HEK293 (cell line): ENCODE results near the gene ERAS.
A peak's percentile ranks its signal among the peaks of the same experiment; 100 is the strongest.

ENCODE experiments used
- CTCF ChIA-PET: fragments of 350-600 bp; formaldehyde crosslinking; extraction: SDS; loops from one replicate; lab custom pipeline; 2021; ENCODE audit warnings: antibody characterized with exemption; lab: Yijun Ruan, JAX
- POLR2A ChIA-PET: fragments of 300-600 bp; formaldehyde crosslinking; extraction: SDS; loops from one replicate; lab custom pipeline; 2020; ENCODE audit warnings: antibody characterized with exemption, inconsistent platforms; lab: Yijun Ruan, JAX
- H3K27ac ChIP-seq: fragments of 200-500 bp; sonication (Bioruptor generic); 2 replicates; pipeline ENCODE4 v1.5.1; 2014; ENCODE audit warnings: low read depth, low read length, control low read depth, inconsistent platforms; ENCODE audit errors: extremely low read depth
- H3K36me3 ChIP-seq, 2 experiments: fragments of 200-500 bp in 1 of 2; sonication (Bioruptor generic) in 1 of 2; 1 replicate in 1 of 2; 2 replicates in 1 of 2; pipeline ENCODE4 v1.5.1; 2014 to 2017; ENCODE audit warnings: inconsistent platforms in 2 of 2, low read length in 2 of 2; ENCODE audit not compliant: control insufficient read depth in 2 of 2, insufficient read depth in 1 of 2
- H3K4me1 ChIP-seq: fragments of 200-500 bp; sonication (Bioruptor generic); 2 replicates; pipeline ENCODE4 v1.5.1; 2014; ENCODE audit warnings: mild to moderate bottlenecking, low read length, inconsistent platforms; ENCODE audit not compliant: control insufficient read depth, insufficient read depth
- H3K4me3 ChIP-seq: 2 replicates; pipeline ENCODE4 v1.5.1; 2011; ENCODE audit warnings: low read depth, mild to moderate bottlenecking, control low read depth, low read length, moderate library complexity
- H3K9me3 ChIP-seq: fragments of 200-500 bp; sonication (Bioruptor generic); 2 replicates; pipeline ENCODE4 v1.5.1; 2014; ENCODE audit warnings: low read depth, low read length, inconsistent platforms; ENCODE audit not compliant: control insufficient read depth, insufficient read depth
- EGR2 ChIP-seq: fragments of 450-650 bp; formaldehyde crosslinking; IDR thresholded peaks from 2 replicates; pipeline ENCODE4 v1.5.1; 2016; ENCODE audit warnings: low read depth, missing biosample characterization, missing genetic modification characterization
- ELK4 ChIP-seq: IDR thresholded peaks from 2 replicates; pipeline ENCODE4 v1.6.1; 2011; ENCODE audit warnings: mild to moderate bottlenecking, low read depth, low read length, borderline replicate concordance
- GLIS1 ChIP-seq: fragments of 450-650 bp; formaldehyde crosslinking; IDR thresholded peaks from 2 replicates; pipeline ENCODE4 v1.5.1; 2016; ENCODE audit warnings: missing biosample characterization, missing genetic modification characterization
- HOXC10 ChIP-seq: sonication (generic); formaldehyde crosslinking; IDR thresholded peaks from 2 replicates; pipeline ENCODE4 v1.8.1; 2023; ENCODE audit warnings: mild to moderate bottlenecking, missing genetic modification reagents
- HOXD13 ChIP-seq: sonication (generic); formaldehyde crosslinking; IDR thresholded peaks from 2 replicates; pipeline ENCODE4 v1.8.0; 2022; ENCODE audit warnings: missing genetic modification reagents, borderline replicate concordance
- KLF10 ChIP-seq: fragments of 450-650 bp; IDR thresholded peaks from 2 replicates; pipeline ENCODE4 v1.5.1; 2018; ENCODE audit warnings: missing biosample characterization, mild to moderate bottlenecking, missing genetic modification characterization
- KLF16 ChIP-seq: fragments of 450-650 bp; formaldehyde crosslinking; IDR thresholded peaks from 2 replicates; pipeline ENCODE4 v1.5.1; 2017; ENCODE audit warnings: missing biosample characterization, missing genetic modification characterization
- MZF1 ChIP-seq: fragments of 450-650 bp; formaldehyde crosslinking; IDR thresholded peaks from 2 replicates; pipeline ENCODE4 v1.5.1; 2017; ENCODE audit warnings: missing biosample characterization, missing genetic modification characterization, borderline replicate concordance
- SCRT2 ChIP-seq: fragments of 450-650 bp; formaldehyde crosslinking; IDR thresholded peaks from 2 replicates; pipeline ENCODE4 v1.5.1; 2016; ENCODE audit warnings: missing biosample characterization, missing genetic modification characterization
- YY2 ChIP-seq: fragments of 450-650 bp; formaldehyde crosslinking; IDR thresholded peaks from 2 replicates; pipeline ENCODE4 v1.5.1; 2016; ENCODE audit warnings: missing biosample characterization, missing genetic modification characterization
- ZBTB44 ChIP-seq: fragments of 450-650 bp; IDR thresholded peaks from 2 replicates; pipeline ENCODE4 v1.5.1; 2018; ENCODE audit warnings: missing biosample characterization, mild to moderate bottlenecking, missing genetic modification characterization
- ZFHX2 ChIP-seq: fragments of 450-650 bp; formaldehyde crosslinking; conservative IDR thresholded peaks from 2 replicates; pipeline ENCODE4 v1.5.1; 2016; ENCODE audit warnings: missing biosample characterization, missing genetic modification characterization
- ZFP69B ChIP-seq: fragments of 450-650 bp; formaldehyde crosslinking; IDR thresholded peaks from 2 replicates; pipeline ENCODE4 v1.5.1; 2016; ENCODE audit warnings: missing biosample characterization, missing genetic modification characterization
- ZNF239 ChIP-seq: fragments of 450-650 bp; formaldehyde crosslinking; IDR thresholded peaks from 2 replicates; pipeline ENCODE4 v1.5.1; 2016; ENCODE audit warnings: missing biosample characterization, missing genetic modification characterization
- ZNF266 ChIP-seq: fragments of 450-650 bp; formaldehyde crosslinking; IDR thresholded peaks from 2 replicates; pipeline ENCODE4 v1.5.1; 2016; ENCODE audit warnings: missing biosample characterization, missing genetic modification characterization, low read depth
- ZNF335 ChIP-seq: fragments of 450-650 bp; formaldehyde crosslinking; conservative IDR thresholded peaks from 2 replicates; pipeline ENCODE4 v1.5.1; 2016; ENCODE audit warnings: missing biosample characterization, missing genetic modification characterization
- ZNF624 ChIP-seq: fragments of 450-650 bp; formaldehyde crosslinking; IDR thresholded peaks from 2 replicates; pipeline ENCODE4 v1.5.1; 2017; ENCODE audit warnings: missing biosample characterization, missing genetic modification characterization
- ZNF629 ChIP-seq: fragments of 450-650 bp; formaldehyde crosslinking; IDR thresholded peaks from 2 replicates; pipeline ENCODE4 v1.5.1; 2017; ENCODE audit warnings: missing biosample characterization, missing genetic modification characterization
- ZNF645 ChIP-seq: fragments of 450-650 bp; formaldehyde crosslinking; IDR thresholded peaks from 2 replicates; pipeline ENCODE4; 2016; ENCODE audit warnings: missing biosample characterization, missing genetic modification characterization
- ZNF747 ChIP-seq: fragments of 450-650 bp; formaldehyde crosslinking; IDR thresholded peaks from 2 replicates; pipeline ENCODE4 v1.5.1; 2016; ENCODE audit warnings: missing biosample characterization, missing genetic modification characterization
- ZNF76 ChIP-seq: fragments of 450-650 bp; formaldehyde crosslinking; IDR thresholded peaks from 2 replicates; pipeline ENCODE4; 2016; ENCODE audit warnings: low read depth, missing biosample characterization, missing genetic modification characterization, borderline replicate concordance
- ZNF777 ChIP-seq: fragments of 450-650 bp; formaldehyde crosslinking; IDR thresholded peaks from 2 replicates; pipeline ENCODE4 v1.5.1; 2017; ENCODE audit warnings: missing biosample characterization, missing genetic modification characterization, borderline replicate concordance
- ZNF785 ChIP-seq: fragments of 450-650 bp; formaldehyde crosslinking; IDR thresholded peaks from 2 replicates; pipeline ENCODE4 v1.5.1; 2016; ENCODE audit warnings: missing biosample characterization, missing genetic modification characterization
- ZNF830 ChIP-seq: fragments of 450-650 bp; IDR thresholded peaks from 2 replicates; pipeline ENCODE4 v1.5.0; 2018; ENCODE audit warnings: missing biosample characterization, missing genetic modification characterization, low read depth, mild to moderate bottlenecking, moderate library complexity
- ZXDB ChIP-seq: fragments of 450-650 bp; formaldehyde crosslinking; IDR thresholded peaks from 2 replicates; pipeline ENCODE4 v1.5.1; 2016; ENCODE audit warnings: missing biosample characterization, missing genetic modification characterization
- TF ChIP-seq, protein P1 (sequence below): fragments of 450-650 bp; formaldehyde crosslinking; IDR thresholded peaks from 2 replicates; pipeline ENCODE4 v1.5.1; 2016; ENCODE audit warnings: missing biosample characterization, missing genetic modification characterization
- TF ChIP-seq, protein P2 (sequence below): fragments of 450-650 bp; formaldehyde crosslinking; IDR thresholded peaks from 2 replicates; pipeline ENCODE4 v1.5.1; 2016; ENCODE audit warnings: missing biosample characterization, missing genetic modification characterization

The ERAS gene

DNA sequence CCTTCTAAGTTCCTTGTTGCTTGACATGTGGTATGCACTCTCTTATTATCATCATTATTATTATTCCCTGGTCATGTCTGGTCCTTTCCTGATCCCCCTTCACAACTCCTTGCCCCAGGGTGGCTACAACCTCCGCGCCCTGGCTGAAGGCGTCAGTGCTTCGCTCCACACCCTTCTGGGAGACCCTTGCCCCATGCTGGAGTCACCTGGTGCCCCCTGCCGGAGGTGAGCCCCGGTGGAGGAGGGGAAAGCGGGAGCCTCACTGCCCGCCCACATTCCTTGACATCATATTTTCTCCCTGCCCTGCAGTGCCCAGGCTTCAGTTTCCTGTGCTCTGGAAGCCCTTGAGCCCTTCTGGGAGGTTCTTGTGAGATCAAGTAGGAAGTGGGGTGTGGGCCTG, 11.0 kb upstream of the ERAS start:
- Histone ChIP-seq H3K4me3 (no peak overlapping the region), H3K27ac (no peak overlapping the region), H3K36me3 (peaks cover 0 to 51% of the 10 kb centered on the region in 2 experiments; a peak in 2 of 3 replicates), H3K9me3 (no peaks in the 10 kb centered on the region), H3K4me1 (no peaks in the 10 kb centered on the region)
- ChIA-PET CTCF (no interaction called here), POLR2A (no interaction called here)
- TF ChIP-seq ELK4: no peak
- TF ChIP-seq ZFHX2 (tag by site-specific recombination): peak; percentile 28; the same call in 1 of the 2 replicates
- TF ChIP-seq ZNF747 (tag by site-specific recombination): no peak
- no peak for TF ChIP-seq ZNF645 (tag by site-specific recombination)
- TF ChIP-seq ZFP69B: no peak
- TF ChIP-seq ZBTB44 (tag by site-specific recombination): no peak
- no peak for TF ChIP-seq MZF1 (tag by site-specific recombination)
- TF ChIP-seq GLIS1 (tag by site-specific recombination): no peak
- TF ChIP-seq EGR2: peak; percentile 26; the same call in 1 of the 2 replicates

DNA sequence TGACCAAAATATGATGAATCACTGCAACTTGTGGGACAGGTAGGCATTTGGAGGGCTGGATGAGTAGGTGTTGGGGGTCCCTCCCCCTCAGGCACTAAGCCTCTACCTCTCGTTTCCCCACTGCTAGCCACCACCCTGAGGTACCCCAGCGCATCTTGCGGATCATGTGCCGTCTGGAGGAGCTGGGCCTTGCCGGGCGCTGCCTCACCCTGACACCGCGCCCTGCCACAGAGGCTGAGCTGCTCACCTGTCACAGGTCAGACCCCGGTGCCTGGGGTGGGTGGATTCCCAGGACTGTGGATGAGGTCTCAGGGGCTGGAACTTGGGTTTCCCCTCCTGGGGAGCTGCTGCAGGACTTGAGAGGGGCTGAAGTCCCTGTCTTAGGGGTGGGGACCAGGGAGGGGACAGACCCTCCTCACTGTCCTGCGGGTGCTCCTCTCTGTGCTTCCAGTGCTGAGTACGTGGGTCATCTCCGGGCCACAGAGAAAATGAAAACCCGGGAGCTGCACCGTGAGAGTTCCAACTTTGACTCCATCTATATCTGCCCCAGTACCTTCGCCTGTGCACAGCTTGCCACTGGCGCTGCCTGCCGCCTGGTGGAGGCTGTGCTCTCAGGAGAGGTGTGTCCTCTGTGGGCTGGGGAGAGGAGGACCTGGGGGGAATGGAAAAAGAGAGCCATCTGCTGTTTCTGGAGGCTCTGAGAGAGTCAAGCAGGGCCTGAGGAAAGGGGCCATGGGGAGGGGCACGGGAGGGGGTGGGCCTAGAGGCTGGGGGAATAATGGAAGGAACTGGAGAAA, 10.1 kb upstream of the ERAS start:
- CTCF ChIA-PET: no interaction called here
- TF ChIP-seq, protein P1, sequence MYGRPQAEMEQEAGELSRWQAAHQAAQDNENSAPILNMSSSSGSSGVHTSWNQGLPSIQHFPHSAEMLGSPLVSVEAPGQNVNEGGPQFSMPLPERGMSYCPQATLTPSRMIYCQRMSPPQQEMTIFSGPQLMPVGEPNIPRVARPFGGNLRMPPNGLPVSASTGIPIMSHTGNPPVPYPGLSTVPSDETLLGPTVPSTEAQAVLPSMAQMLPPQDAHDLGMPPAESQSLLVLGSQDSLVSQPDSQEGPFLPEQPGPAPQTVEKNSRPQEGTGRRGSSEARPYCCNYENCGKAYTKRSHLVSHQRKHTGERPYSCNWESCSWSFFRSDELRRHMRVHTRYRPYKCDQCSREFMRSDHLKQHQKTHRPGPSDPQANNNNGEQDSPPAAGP (tag by site-specific recombination): no peak
- TF ChIP-seq KLF10 (tag by site-specific recombination) (no peak), ZNF266 (tag by site-specific recombination) (no peak), HOXD13 (CRISPR knock-in tag) (no peak), HOXC10 (CRISPR knock-in tag) (no peak), ZNF830 (tag by site-specific recombination) (no peak), ZNF629 (tag by site-specific recombination) (no peak), ZNF624 (tag by site-specific recombination) (no peak), SCRT2 (tag by site-specific recombination) (no peak), ZNF785 (no peak), ZNF76 (tag by site-specific recombination) (no peak), KLF16 (tag by site-specific recombination) (no peak), ZXDB (tag by site-specific recombination) (no peak), ZNF777 (tag by site-specific recombination) (no peak), ZNF239 (tag by site-specific recombination) (no peak), YY2 (tag by site-specific recombination) (no peak), ZNF335 (tag by site-specific recombination) (no peak)
- TF ChIP-seq, protein P2, sequence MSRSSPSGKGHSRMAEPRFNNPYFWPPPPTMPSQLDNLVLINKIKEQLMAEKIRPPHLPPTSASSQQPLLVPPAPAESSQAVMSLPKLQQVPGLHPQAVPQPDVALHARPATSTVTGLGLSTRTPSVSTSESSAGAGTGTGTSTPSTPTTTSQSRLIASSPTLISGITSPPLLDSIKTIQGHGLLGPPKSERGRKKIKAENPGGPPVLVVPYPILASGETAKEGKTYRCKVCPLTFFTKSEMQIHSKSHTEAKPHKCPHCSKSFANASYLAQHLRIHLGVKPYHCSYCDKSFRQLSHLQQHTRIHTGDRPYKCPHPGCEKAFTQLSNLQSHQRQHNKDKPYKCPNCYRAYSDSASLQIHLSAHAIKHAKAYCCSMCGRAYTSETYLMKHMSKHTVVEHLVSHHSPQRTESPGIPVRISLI: no peak
- TF ChIP-seq, all 188 proteins: peak for 0
- POLR2A ChIA-PET: no interaction called here

More for the DNA sequence above, 10.1 kb upstream of the ERAS start:
- H3K4me1 ChIP-seq: no peaks in the 10 kb centered on the region
- no peak overlapping the region for H3K27ac ChIP-seq
- H3K36me3 ChIP-seq: peaks cover 0 to 56% of the 10 kb centered on the region in 2 experiments; a peak in 1 of 3 replicates
- no peaks in the 10 kb centered on the region for H3K9me3 ChIP-seq
- no peak overlapping the region for H3K4me3 ChIP-seq
